GM12865 (cell line): ENCODE results near the gene SFN.
"Not testable (repeated sequence)": the region's sequence is repeated elsewhere in the genome, so short reads cannot be mapped to it uniquely, and the experiment has no call there.

ENCODE experiments used
- DNase-seq: peaks from one replicate; pipeline ENCODE4 v3.0.0; 2010; ENCODE audit warnings: low read depth
- H3K4me3 ChIP-seq: 2 replicates; pipeline ENCODE4 v1.5.1; 2011; ENCODE audit warnings: mild to moderate bottlenecking, low read depth, low read length, control low read depth
- TF ChIP-seq, protein P1 (sequence below): IDR thresholded peaks from 2 replicates; pipeline ENCODE4 v1.5.1; 2011; ENCODE audit warnings: low read length, control low read depth, low read depth, inconsistent platforms; ENCODE audit not compliant: insufficient read depth; ENCODE audit errors: missing control alignments

Gene SFN

DNA sequence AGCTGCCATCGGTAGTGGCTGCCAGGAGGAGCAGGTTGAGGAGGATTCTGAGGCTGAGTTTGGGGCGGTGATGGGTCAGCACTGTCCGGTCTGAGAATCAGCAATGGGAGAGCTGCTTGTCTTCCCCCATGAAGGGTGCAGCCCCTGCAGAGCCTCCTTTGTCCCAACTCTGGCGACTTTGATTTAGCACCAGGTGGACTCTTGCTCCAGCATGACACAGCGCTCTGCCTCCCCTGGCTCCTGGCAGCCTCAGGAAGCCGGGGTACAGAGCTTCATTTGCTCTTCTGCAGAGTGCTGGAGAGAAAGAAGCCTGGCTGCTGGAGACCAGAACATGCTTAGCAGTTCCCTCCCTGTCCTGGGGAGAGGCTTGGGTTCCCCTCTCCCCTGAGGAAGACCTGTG, 23.2 kb upstream of the SFN start:
- H3K4me3 ChIP-seq: no peak overlapping the region
- TF ChIP-seq, protein P1, sequence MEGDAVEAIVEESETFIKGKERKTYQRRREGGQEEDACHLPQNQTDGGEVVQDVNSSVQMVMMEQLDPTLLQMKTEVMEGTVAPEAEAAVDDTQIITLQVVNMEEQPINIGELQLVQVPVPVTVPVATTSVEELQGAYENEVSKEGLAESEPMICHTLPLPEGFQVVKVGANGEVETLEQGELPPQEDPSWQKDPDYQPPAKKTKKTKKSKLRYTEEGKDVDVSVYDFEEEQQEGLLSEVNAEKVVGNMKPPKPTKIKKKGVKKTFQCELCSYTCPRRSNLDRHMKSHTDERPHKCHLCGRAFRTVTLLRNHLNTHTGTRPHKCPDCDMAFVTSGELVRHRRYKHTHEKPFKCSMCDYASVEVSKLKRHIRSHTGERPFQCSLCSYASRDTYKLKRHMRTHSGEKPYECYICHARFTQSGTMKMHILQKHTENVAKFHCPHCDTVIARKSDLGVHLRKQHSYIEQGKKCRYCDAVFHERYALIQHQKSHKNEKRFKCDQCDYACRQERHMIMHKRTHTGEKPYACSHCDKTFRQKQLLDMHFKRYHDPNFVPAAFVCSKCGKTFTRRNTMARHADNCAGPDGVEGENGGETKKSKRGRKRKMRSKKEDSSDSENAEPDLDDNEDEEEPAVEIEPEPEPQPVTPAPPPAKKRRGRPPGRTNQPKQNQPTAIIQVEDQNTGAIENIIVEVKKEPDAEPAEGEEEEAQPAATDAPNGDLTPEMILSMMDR: no peak
- no peak for DNase-seq

DNA sequence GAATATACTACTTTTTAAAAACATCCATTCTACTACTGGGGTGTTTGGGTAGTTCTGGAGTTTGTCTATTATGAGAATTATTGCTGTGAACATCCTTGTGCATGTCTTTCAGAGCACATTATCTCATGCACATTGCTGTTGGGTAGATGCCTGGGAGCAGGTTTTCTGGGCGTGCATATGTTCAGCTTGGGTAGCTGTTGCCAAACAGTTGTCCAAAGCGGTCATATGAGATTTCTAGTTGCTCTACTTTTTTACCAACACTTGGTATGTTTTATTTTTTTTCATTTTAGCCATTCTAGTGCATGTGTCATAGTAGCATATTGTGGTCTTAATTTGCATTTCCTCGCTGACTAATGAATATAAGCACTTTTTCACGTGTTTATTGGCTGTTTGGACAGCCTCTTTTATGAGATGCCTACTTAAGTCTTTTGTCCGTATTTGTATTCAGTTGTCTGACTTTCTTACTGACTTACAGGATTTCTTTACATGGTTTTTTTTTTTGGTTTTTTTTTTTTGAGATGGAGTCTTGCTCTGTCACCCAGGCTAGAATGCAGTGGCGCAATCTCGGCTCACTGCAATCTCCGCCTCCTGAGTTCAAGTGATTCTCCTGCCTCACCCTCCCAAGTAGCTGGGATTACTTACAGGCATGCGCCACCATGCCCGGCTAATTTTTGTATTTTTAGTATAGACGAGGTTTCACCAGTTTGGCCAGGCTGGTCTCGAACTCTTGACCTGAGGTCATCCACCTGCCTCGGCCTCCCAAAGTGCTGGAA, 18.3 kb upstream of the SFN start:
- TF ChIP-seq, protein P1: no peak

DNA sequence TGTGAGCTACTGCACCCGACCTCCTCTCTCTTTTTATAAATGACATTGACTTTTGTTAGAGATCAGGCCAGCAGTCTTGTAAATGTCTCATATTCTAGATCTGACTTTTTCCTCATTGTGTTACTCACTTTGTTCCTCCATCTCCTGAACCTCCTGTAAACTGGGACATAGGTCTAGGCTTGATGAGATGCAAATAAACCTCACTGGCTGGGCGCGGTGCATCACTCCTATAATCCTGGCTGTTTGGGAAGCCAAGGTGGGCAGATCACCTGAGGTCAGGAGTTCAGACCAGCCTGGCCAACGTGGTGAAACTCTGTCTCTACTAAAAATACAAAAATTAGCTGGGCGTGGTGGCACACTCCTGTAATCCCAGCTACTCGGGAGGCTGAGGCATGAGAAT, 15.1 kb upstream of the SFN start:
- not testable (repeated sequence) for DNase-seq, H3K4me3 ChIP-seq

More for the DNA sequence above, 18.3 kb upstream of the SFN start:
- no peak for DNase-seq
- no peak overlapping the region for H3K4me3 ChIP-seq

DNA sequence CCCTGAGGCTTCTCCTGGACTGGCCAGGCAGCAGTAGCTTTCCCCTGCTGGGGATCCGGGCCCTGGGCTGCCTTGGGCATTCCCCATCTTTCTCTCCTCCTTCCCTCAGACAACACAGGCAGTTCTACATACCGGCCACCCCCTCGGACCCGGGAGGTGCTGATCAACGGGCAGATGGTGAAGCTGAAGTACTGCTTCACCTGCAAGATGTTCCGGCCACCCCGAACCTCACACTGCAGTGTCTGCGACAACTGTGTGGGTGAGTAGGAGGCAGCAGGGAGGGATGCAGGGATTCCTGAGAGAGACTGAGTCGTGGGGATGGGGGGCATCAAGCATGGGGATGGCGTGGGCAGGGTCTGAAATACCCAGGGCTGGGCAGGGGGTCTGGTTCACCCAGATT, 14.4 kb upstream of the SFN start:
- TF ChIP-seq, protein P1: no peak
- DNase-seq: no peak
- no peak overlapping the region for H3K4me3 ChIP-seq

DNA sequence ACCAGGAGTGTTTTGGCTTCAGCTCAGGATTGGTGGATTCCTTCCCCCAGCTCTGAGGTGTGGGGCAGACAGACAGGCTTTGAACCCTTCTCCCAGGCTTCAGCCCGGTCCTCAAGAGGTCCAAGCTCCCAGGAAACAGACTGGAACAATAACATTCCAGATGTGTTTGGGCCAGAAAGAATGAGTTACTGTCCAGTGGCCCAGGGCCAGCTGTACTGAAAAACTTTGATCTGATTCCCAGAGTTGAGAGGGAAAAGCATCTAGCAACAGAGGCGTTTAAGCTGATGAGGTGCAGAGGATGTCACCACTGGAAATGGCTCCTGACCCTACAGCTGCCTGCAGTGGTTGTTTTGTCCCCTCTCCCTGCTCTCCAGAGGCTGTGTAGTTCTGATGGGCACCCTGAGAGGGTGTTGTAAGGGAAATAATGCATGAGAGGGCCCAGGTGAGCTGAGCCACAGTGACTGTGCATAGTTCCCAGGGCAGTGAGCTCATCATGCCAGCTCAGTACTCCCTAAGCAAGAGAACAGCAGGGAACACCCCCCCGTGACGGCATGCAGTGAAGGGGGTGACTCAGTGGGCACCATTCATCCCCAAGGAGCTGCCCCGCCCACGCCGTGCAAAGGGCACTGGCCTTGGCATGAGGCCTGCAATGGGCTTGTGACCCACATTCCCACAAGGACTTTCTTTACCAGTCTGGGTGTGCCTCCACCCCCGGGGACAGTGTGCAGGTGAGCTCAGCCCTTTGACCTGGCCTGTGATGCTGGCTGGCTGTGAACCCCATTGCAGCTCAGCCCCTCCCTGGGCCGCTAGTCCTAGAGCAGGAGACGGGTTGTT, 13.8 kb upstream of the SFN start:
- TF ChIP-seq, protein P1: no peak
- no peak for DNase-seq
- H3K4me3 ChIP-seq: no peak overlapping the region

DNA sequence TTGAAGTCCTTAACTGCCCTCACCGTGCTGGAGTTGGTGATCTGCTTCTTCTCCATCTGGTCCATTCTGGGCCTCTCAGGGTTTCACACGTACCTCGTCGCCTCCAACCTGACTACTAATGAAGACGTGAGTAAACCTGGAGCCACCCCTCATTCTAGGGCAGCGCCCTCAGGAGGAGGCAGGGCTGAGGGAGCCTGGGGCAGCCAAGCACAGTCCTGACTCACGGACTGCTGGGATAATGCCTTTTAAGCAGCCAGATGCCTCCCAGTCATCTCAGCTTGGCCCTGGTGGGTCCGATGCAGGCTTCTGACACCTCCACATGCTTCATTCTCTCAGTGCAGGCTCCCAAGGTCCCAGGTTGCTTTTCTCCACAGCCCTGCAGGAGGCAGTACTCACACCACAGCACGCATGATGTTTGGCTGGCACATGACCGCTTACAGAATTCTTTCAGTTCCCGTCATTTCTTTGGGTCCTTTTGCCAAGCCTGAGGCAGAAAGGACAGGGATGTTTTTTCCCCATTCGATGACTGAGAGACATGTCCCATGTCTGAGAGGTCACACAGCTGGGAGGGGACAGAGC, 11.8 kb upstream of the SFN start:
- H3K4me3 ChIP-seq: no peak overlapping the region
- TF ChIP-seq, protein P1: no peak
- no peak for DNase-seq

DNA sequence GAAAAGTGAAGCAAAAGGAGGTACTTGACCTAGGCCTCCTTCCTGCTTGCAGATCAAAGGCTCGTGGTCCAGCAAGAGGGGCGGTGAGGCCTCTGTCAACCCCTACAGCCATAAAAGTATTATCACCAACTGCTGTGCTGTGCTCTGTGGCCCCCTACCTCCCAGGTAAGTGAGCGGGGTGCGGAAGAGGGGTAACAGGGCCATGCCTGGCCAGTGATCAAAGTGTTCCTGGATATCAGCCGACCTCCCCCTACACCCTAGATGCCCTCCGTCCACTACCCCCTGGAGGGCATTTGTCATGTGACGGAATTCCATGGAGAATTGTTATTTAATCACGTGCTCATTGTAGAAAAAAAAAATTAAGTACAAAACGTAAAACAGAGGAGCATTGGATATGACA, 10.2 kb upstream of the SFN start:
- H3K4me3 ChIP-seq: no peak overlapping the region
- TF ChIP-seq, protein P1: no peak
- no peak for DNase-seq
